ENCODE measurements around the gene PCDHGA1.
"Not testable (repeated sequence)": the region's sequence is repeated elsewhere in the genome, so short reads cannot be mapped to it uniquely, and the experiment has no call there.

Gene PCDHGA1

GRCh38 chr5:141389153-141390042 lies 59.1 kb downstream of the PCDHGA1 start:
- Histone ChIP-seq H3K36me3 (ENCODE audit: control insufficient read depth, insufficient read depth, low read length) (no peaks in the 10 kb centered on the region), H3K4me3 (ENCODE audit: low read length) (no peak overlapping the region), H3K27me3 (ENCODE audit: control insufficient read depth, insufficient read depth, low read length) (peaks cover 16% of the 10 kb centered on the region), H3K9me3 (ENCODE audit: control insufficient read depth, low read length) (peaks cover 12% of the 10 kb centered on the region), H3K9ac (ENCODE audit: low read length) (no peak overlapping the region), H3K4me1 (ENCODE audit: control insufficient read depth, insufficient read depth, low read length) (no peaks in the 10 kb centered on the region)

- H3K4me3 ChIP-seq (ENCODE audit: low read length) = no peak within 1 kb of the TSS
- H3K4me1 ChIP-seq (ENCODE audit: control insufficient read depth, insufficient read depth, low read length) = no peaks in the 10 kb centered on the region
- no peaks in the 10 kb centered on the region for H3K36me3 ChIP-seq (ENCODE audit: control insufficient read depth, insufficient read depth, low read length)
- no peak within 1 kb of the TSS for H3K9ac ChIP-seq (ENCODE audit: low read length)
- H3K27me3 ChIP-seq (ENCODE audit: control insufficient read depth, insufficient read depth, low read length) = peaks cover 16% of the 10 kb centered on the region
- H3K9me3 ChIP-seq (ENCODE audit: control insufficient read depth, low read length) = peaks cover 17% of the 10 kb centered on the region
These were observed 62.3 kb downstream of the PCDHGA1 start, which contains the start of gene PCDHGA8 for GRCh38 chr5:141392429-141393198. Gene PCDHGA8, plus strand, starts transcription at chr5:141392633. Its CDS starts 181 bp downstream, at chr5:141392814.

DNA sequence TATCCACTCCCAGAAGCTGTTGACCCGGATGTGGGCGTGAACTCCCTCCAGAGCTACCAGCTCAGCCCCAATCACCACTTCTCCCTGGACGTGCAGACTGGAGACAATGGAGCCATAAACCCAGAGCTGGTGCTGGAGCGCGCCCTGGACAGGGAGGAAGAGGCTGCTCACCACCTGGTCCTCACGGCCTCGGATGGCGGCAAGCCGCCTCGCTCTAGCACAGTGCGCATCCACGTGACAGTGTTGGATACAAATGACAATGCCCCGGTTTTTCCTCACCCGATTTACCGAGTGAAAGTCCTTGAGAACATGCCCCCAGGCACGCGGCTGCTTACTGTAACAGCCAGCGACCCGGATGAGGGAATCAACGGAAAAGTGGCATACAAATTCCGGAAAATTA lies 63.0 kb downstream of the PCDHGA1 start:
- H3K9ac ChIP-seq (ENCODE audit: low read length) = no peak overlapping the region
- no peak overlapping the region for H3K4me3 ChIP-seq (ENCODE audit: low read length)
- peaks cover 15% of the 10 kb centered on the region for H3K9me3 ChIP-seq (ENCODE audit: control insufficient read depth, low read length)
- no peaks in the 10 kb centered on the region for H3K36me3 ChIP-seq (ENCODE audit: control insufficient read depth, insufficient read depth, low read length)
- H3K27me3 ChIP-seq (ENCODE audit: control insufficient read depth, insufficient read depth, low read length) = peaks cover 15% of the 10 kb centered on the region
- H3K4me1 ChIP-seq (ENCODE audit: control insufficient read depth, insufficient read depth, low read length) = no peaks in the 10 kb centered on the region

DNA sequence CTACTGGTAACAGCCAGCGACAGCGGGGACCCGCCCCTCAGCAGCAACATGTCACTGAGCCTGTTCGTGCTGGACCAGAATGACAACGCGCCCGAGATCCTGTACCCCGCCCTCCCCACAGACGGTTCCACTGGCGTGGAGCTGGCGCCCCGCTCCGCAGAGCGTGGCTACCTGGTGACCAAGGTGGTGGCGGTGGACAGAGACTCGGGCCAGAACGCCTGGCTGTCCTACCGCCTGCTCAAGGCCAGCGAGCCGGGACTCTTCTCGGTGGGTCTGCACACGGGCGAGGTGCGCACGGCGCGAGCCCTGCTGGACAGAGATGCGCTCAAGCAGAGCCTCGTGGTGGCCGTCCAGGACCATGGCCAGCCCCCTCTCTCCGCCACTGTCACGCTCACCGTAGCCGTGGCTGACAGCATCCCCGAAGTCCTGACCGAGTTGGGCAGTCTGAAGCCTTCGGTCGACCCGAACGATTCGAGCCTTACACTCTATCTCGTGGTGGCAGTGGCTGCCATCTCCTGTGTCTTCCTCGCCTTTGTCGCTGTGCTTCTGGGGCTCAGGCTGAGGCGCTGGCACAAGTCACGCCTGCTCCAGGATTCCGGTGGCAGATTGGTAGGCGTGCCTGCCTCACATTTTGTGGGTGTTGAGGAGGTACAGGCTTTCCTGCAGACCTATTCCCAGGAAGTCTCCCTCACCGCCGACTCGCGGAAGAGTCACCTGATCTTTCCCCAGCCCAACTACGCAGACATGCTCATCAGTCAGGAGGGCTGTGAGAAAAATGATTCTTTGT lies 64.3 kb downstream of the PCDHGA1 start:
- peaks cover 11% of the 10 kb centered on the region for H3K27me3 ChIP-seq (ENCODE audit: control insufficient read depth, insufficient read depth, low read length)
- not testable (repeated sequence) for H3K9ac ChIP-seq (ENCODE audit: low read length); H3K4me1 ChIP-seq (ENCODE audit: control insufficient read depth, insufficient read depth, low read length); H3K4me3 ChIP-seq (ENCODE audit: low read length); H3K36me3 ChIP-seq (ENCODE audit: control insufficient read depth, insufficient read depth, low read length)
- H3K9me3 ChIP-seq (ENCODE audit: control insufficient read depth, low read length) = peaks cover 17% of the 10 kb centered on the region

- H3K9ac ChIP-seq (ENCODE audit: low read length); H3K4me3 ChIP-seq (ENCODE audit: low read length); H3K36me3 ChIP-seq (ENCODE audit: control insufficient read depth, insufficient read depth, low read length); H3K4me1 ChIP-seq (ENCODE audit: control insufficient read depth, insufficient read depth, low read length): not testable (repeated sequence)
- Histone ChIP-seq H3K9me3 (ENCODE audit: control insufficient read depth, low read length) (peaks cover 28% of the 10 kb centered on the region), H3K27me3 (ENCODE audit: control insufficient read depth, insufficient read depth, low read length) (peaks cover 19% of the 10 kb centered on the region)
These were observed 67.6 kb downstream of the PCDHGA1 start, which contains the start of gene PCDHGB5 for GRCh38 chr5:141397756-141398551. Gene PCDHGB5, plus strand, starts transcription at chr5:141397947. Its CDS starts 181 bp downstream, at chr5:141398128.

GRCh38 chr5:141398608-141399007 lies 68.3 kb downstream of the PCDHGA1 start:
- peaks cover 25% of the 10 kb centered on the region for H3K27me3 ChIP-seq (ENCODE audit: control insufficient read depth, insufficient read depth, low read length)
- H3K9me3 ChIP-seq (ENCODE audit: control insufficient read depth, low read length) = peaks cover 31% of the 10 kb centered on the region
- no peaks in the 10 kb centered on the region for H3K36me3 ChIP-seq (ENCODE audit: control insufficient read depth, insufficient read depth, low read length)
- H3K4me1 ChIP-seq (ENCODE audit: control insufficient read depth, insufficient read depth, low read length) = no peaks in the 10 kb centered on the region
- no peak overlapping the region for H3K9ac ChIP-seq (ENCODE audit: low read length)
- no peak overlapping the region for H3K4me3 ChIP-seq (ENCODE audit: low read length)

DNA sequence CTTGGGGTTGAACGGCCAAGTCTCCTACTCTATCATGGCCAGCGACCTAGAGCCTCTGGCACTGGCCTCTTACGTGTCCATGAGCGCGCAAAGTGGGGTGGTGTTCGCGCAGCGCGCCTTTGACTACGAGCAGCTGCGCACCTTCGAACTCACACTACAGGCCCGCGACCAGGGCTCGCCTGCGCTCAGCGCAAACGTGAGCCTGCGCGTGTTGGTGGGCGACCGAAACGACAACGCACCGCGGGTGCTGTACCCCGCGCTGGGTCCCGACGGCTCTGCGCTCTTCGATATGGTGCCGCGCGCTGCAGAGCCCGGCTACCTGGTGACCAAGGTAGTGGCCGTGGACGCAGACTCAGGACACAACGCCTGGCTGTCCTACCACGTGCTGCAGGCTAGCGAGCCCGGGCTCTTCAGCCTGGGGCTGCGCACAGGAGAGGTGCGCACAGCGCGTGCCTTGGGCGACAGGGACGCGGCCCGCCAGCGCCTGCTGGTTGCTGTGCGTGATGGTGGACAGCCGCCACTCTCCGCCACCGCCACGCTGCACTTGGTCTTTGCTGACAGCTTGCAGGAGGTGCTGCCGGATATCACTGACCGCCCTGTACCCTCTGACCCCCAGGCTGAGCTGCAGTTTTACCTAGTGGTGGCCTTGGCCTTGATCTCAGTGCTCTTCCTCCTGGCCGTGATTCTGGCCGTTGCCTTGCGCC lies 69.4 kb downstream of the PCDHGA1 start:
- H3K4me1 ChIP-seq (ENCODE audit: control insufficient read depth, insufficient read depth, low read length) = no peaks in the 10 kb centered on the region
- peaks cover 39% of the 10 kb centered on the region for H3K9me3 ChIP-seq (ENCODE audit: control insufficient read depth, low read length)
- no peak overlapping the region for H3K9ac ChIP-seq (ENCODE audit: low read length)
- no peaks in the 10 kb centered on the region for H3K36me3 ChIP-seq (ENCODE audit: control insufficient read depth, insufficient read depth, low read length)
- H3K4me3 ChIP-seq (ENCODE audit: low read length) = no peak overlapping the region
- peaks cover 30% of the 10 kb centered on the region for H3K27me3 ChIP-seq (ENCODE audit: control insufficient read depth, insufficient read depth, low read length)

- no peaks in the 10 kb centered on the region for H3K36me3 ChIP-seq (ENCODE audit: control insufficient read depth, insufficient read depth, low read length)
- H3K9ac ChIP-seq (ENCODE audit: low read length) = no peak within 1 kb of the TSS
- peak within 1 kb of the TSS; percentile 17 for H3K4me3 ChIP-seq (ENCODE audit: low read length)
- peaks cover 31% of the 10 kb centered on the region for H3K27me3 ChIP-seq (ENCODE audit: control insufficient read depth, insufficient read depth, low read length)
- H3K4me1 ChIP-seq (ENCODE audit: control insufficient read depth, insufficient read depth, low read length) = no peaks in the 10 kb centered on the region
- H3K9me3 ChIP-seq (ENCODE audit: control insufficient read depth, low read length) = peaks cover 40% of the 10 kb centered on the region
These were observed 72.4 kb downstream of the PCDHGA1 start, which contains the start of gene PCDHGA9 for GRCh38 chr5:141402553-141403243. Gene PCDHGA9, plus strand, starts transcription at chr5:141402778. Its CDS starts 175 bp downstream, at chr5:141402953.

GRCh38 chr5:141403387-141403786 lies 73.1 kb downstream of the PCDHGA1 start:
- H3K9ac ChIP-seq (ENCODE audit: low read length) = no peak overlapping the region
- no peaks in the 10 kb centered on the region for H3K36me3 ChIP-seq (ENCODE audit: control insufficient read depth, insufficient read depth, low read length)
- H3K4me3 ChIP-seq (ENCODE audit: low read length) = no peak overlapping the region
- no peaks in the 10 kb centered on the region for H3K4me1 ChIP-seq (ENCODE audit: control insufficient read depth, insufficient read depth, low read length)
- peaks cover 36% of the 10 kb centered on the region for H3K27me3 ChIP-seq (ENCODE audit: control insufficient read depth, insufficient read depth, low read length)
- H3K9me3 ChIP-seq (ENCODE audit: control insufficient read depth, low read length) = peaks cover 44% of the 10 kb centered on the region

DNA sequence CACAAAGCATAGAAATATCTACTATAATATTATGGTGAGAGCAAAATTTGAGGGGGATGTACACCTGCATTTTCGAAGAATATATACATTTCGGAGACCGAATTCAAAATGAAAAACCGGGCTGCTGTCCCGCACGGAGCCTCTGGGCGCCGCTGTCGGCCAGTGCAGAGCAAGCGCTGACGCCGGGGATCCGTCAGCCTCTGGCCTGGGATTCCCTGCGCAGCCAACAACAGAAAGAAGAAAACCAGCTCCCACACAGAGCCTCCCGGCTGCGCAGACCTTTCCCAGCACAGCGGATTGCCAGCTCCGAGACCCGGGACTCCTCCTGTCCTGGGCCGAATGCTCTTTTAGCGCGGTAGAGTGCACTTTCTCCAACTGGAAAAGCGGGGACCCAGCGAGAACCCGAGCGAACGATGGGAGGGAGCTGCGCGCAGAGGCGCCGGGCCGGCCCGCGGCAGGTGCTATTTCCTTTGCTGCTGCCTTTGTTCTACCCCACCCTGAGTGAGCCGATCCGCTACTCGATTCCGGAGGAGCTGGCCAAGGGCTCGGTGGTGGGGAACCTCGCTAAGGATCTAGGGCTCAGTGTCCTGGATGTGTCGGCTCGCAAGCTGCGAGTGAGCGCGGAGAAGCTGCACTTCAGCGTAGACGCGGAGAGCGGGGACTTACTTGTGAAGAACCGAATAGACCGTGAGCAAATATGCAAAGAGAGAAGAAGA lies 77.6 kb downstream of the PCDHGA1 start, which contains the start of gene PCDHGB6:
TSS of gene PCDHGB6 (plus strand) at position 232 of the 716 bp plus-strand sequence. CDS start at position 414, 182 bp downstream.
- not testable (repeated sequence) for H3K9ac ChIP-seq (ENCODE audit: low read length); H3K36me3 ChIP-seq (ENCODE audit: control insufficient read depth, insufficient read depth, low read length); H3K4me1 ChIP-seq (ENCODE audit: control insufficient read depth, insufficient read depth, low read length); H3K4me3 ChIP-seq (ENCODE audit: low read length)
- Histone ChIP-seq H3K27me3 (ENCODE audit: control insufficient read depth, insufficient read depth, low read length) (peaks cover 31% of the 10 kb centered on the region), H3K9me3 (ENCODE audit: control insufficient read depth, low read length) (peaks cover 39% of the 10 kb centered on the region)
